Kidney (tissue), 14 donors: Measurements from ENCODE around the gene GNG7. TPM values are rescaled to one million over a fixed set of nuclear protein-coding genes. Genes with fewer than 3 reads are reported as not detected.

Experiments
- DNase-seq, 5 donors: peaks; one replicate each; pipeline ENCODE4 v3.0.0-alpha.2; 2013 to 2020
- FAIRE-seq: peaks from 2 replicates; lab custom pipeline; 2012; peaks lifted over from hg19 to GRCh38; lab: Jason Lieb, UNC
- H3K27ac ChIP-seq, 2 donors: one replicate each; pipeline ENCODE4 v1.7.0; 2013; ENCODE audit warnings: low read depth in 2 of 2, low read length in 2 of 2, inconsistent platforms in 1 of 2
- H3K27me3 ChIP-seq: one replicate; pipeline ENCODE4 v1.7.1; 2013; ENCODE audit warnings: low read length, inconsistent platforms; ENCODE audit not compliant: control insufficient read depth, insufficient read depth
- H3K36me3 ChIP-seq, 3 donors: one replicate each; pipeline versions ENCODE4 v1.7.0 to v1.7.1; 2013; ENCODE audit warnings: low read length in 3 of 3, control low read depth in 1 of 3, inconsistent platforms in 1 of 3; ENCODE audit not compliant: insufficient read depth in 3 of 3, control insufficient read depth in 2 of 3
- H3K4me1 ChIP-seq, 3 donors: one replicate each; pipeline versions ENCODE4 v1.7.0 to v1.7.1; 2013; ENCODE audit warnings: low read length in 3 of 3, inconsistent platforms in 1 of 3, low read depth in 1 of 3; ENCODE audit not compliant: control insufficient read depth in 2 of 3, insufficient read depth in 2 of 3
- H3K4me3 ChIP-seq, 3 donors: one replicate each; pipeline versions ENCODE4 v1.7.0 to v1.8.1; 2013; ENCODE audit warnings: low read length in 3 of 3, control low read depth in 1 of 3, inconsistent platforms in 1 of 3
- H3K9ac ChIP-seq, 3 donors: one replicate each; pipeline versions ENCODE4 v1.7.0 to v1.7.1; 2013; ENCODE audit warnings: low read length in 3 of 3, control low read depth in 1 of 3, inconsistent platforms in 1 of 3
- H3K9me3 ChIP-seq, 3 donors: one replicate each; pipeline versions ENCODE4 v1.7.0 to v1.7.1; 2013; ENCODE audit warnings: low read length in 3 of 3, control low read depth in 1 of 3, inconsistent platforms in 1 of 3; ENCODE audit not compliant: control insufficient read depth in 2 of 3, insufficient read depth in 1 of 3
- intact Hi-C: fragments of 100-400 bp; cut with DNase I; formaldehyde crosslinking; loops from one replicate; pipeline ENCODE4 v1.11.1; 2022
- polyA plus RNA-seq: library from polyadenylated mRNA; stranded (reverse); fragments of 350-450 nt; fragmentation: Illumina TruSeq; extraction: RNeasy Lipid Tissue Mini Kit (QIAGEN cat#74804); gene quantifications from one replicate; pipeline ENCODE4 v1.2.3, GENCODE V29; 2014; ENCODE audit warnings: low read depth, low replicate concordance; ENCODE audit not compliant: insufficient read depth
- total RNA-seq: library from RNA; stranded (reverse); fragmentation: NEBNext Ultra II Directional; extraction: Animal tissue kit (Norgen Biotek cat#: 25700); gene quantifications from one replicate; pipeline ENCODE4 v1.2.1, GENCODE V29; 2021
- TF ChIP-seq, protein P1 (sequence below): IDR thresholded peaks from 3 replicates; pipeline ENCODE4 v1.5.1; 2012; ENCODE audit warnings: mild to moderate bottlenecking, moderate library complexity, borderline replicate concordance; ENCODE audit not compliant: insufficient read depth; ENCODE audit errors: extremely low read depth
- donor health status: control.
- donor health status: control.
- donor health status: control.
- donor health status: control.
- donor health status: control.
- donor health status: DM: yes; HTN: yes; CAD: no.
- donor health status: Normal renal cell carcinoma (clear cell type).

Gene GNG7
- total and polyA plus RNA-seq, 2 donors from 2014 or later = 9.9 to 13.4 TPM

DNA sequence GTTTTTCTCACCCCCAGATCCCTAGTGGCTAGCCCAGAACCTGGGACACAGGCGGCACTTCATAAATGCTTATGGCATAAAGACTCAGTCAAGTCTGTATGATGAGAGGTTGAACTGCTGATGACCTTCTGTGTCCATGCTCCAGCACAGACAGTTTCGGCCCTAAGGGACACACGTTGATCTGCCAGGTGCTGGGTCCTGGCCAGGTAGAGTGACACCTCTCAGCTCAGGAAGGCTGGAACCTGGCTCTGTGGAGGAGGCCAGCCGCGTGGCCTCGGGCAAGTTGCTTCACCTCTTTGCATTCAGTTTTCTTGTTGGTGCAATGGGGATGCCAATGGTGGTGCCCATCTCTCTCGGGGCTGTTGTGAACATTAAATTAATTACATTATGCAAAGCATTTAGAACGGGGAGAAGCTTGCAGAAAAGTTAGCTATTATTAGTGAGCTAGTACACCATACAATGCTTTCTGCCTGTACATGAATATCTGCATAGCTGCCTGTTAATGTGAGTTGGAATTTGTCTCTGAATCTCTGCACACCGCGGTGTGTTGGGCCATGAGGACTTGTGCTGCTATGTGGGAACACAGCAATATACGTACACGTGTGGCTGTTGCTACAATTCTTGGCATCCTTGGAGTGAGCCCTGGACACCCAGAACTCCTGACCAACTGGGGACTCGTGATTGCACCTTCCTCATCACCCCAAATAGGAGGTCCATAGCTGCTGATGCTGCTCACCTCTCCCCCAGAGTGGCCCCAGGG, 218.1 kb downstream of the GNG7 start:
- intact Hi-C loops = no loop called here
- no peak for DNase-seq
- TF ChIP-seq, protein P1, sequence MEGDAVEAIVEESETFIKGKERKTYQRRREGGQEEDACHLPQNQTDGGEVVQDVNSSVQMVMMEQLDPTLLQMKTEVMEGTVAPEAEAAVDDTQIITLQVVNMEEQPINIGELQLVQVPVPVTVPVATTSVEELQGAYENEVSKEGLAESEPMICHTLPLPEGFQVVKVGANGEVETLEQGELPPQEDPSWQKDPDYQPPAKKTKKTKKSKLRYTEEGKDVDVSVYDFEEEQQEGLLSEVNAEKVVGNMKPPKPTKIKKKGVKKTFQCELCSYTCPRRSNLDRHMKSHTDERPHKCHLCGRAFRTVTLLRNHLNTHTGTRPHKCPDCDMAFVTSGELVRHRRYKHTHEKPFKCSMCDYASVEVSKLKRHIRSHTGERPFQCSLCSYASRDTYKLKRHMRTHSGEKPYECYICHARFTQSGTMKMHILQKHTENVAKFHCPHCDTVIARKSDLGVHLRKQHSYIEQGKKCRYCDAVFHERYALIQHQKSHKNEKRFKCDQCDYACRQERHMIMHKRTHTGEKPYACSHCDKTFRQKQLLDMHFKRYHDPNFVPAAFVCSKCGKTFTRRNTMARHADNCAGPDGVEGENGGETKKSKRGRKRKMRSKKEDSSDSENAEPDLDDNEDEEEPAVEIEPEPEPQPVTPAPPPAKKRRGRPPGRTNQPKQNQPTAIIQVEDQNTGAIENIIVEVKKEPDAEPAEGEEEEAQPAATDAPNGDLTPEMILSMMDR = no peak

DNA sequence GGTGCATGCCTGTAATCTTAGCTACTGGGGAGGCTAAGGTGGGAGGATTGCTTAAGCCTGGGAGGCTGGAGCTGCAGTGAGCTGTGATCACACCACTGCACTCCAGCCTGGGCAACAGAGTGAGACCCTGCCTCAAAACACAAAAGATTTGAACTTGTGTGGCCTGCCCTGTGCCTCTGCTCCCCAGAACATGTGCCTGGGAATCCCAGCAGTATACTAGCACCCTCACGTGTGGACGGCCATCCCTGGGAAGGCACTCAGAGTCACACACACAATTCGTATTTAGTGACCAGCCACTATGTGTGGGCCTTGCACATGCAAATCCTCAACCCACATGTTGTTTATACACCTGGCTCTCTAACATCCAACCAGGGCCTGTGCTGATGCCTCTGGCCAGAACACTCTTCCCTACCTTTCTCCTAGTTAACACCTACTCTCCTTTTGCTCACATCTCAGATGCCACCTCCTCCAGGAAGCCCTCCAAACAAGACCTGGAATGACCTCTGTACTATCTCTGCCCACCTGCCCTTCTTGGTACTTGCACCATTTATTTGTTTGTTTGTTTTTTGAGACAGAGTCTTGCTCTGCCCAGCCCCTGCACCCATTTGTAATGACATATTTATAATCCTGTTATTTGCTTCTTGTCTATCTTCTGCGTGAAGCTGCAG, 218.9 kb downstream of the GNG7 start:
- Histone ChIP-seq H3K4me3 (no peak overlapping the region), H3K36me3 (no peaks in the 10 kb centered on the region), H3K27ac (no peak overlapping the region), H3K9me3 (peaks cover 0 to 8% (median 0%) of the 10 kb centered on the region in 3 donors), H3K4me1 (peaks cover 0 to 4% (median 0%) of the 10 kb centered on the region in 3 donors), H3K9ac (no peak overlapping the region), H3K27me3 (no peaks in the 10 kb centered on the region)
- DNase-seq (no peak), FAIRE-seq (no peak)
- intact Hi-C loops = no loop called here
- TF ChIP-seq, protein P1 = no peak

More for the DNA sequence above, 218.1 kb downstream of the GNG7 start:
- Histone ChIP-seq H3K36me3 (no peaks in the 10 kb centered on the region), H3K9ac (no peak overlapping the region), H3K4me3 (no peak overlapping the region), H3K27ac (no peak overlapping the region), H3K27me3 (no peaks in the 10 kb centered on the region), H3K4me1 (peaks cover 0 to 4% (median under 1%) of the 10 kb centered on the region in 3 donors), H3K9me3 (peaks cover 0 to 8% (median 0%) of the 10 kb centered on the region in 3 donors)
- no peak for FAIRE-seq

DNA sequence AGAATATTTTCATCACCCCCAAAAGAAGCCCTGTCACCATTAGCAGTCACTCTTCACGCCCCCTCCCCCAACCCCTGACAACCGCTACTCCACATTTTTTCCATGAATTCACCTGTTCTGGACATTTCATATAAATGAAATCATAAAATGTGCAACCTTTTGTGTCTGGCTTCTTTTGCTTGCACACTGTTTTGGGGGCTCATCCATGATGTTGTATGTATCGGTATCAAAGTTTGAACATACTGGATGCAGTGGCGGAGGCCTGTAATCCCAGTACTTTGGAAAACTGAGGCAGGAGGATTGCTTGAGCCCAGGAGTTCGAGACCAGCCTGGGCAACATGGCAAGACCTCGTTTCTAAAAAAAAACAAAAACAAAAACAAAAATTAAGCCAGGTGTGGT, 219.4 kb downstream of the GNG7 start:
- FAIRE-seq (no peak), DNase-seq (no peak)
- peaks cover 0 to 2% (median 0%) of the 10 kb centered on the region in 3 donors for H3K4me1 ChIP-seq
- H3K27me3 ChIP-seq = no peaks in the 10 kb centered on the region
- no peak overlapping the region for H3K9ac ChIP-seq
- TF ChIP-seq, protein P1 = no peak
- no peaks in the 10 kb centered on the region for H3K36me3 ChIP-seq
- no peak overlapping the region for H3K27ac ChIP-seq
- intact Hi-C loops = no loop called here
- no peak overlapping the region for H3K4me3 ChIP-seq
- H3K9me3 ChIP-seq = peaks cover 0 to 8% (median 0%) of the 10 kb centered on the region in 3 donors
